GM18951 (cell line): ENCODE results near the gene RNFT2.

Experiments
- POLR2A ChIP-seq: IDR thresholded peaks from 4 replicates; pipeline ENCODE4 v1.6.1; 2011; ENCODE audit warnings: mild to moderate bottlenecking; ENCODE audit not compliant: insufficient read length, insufficient read depth; ENCODE audit errors: extremely low read depth
- in situ Hi-C: fragments of 300-500 bp; cut with MboI; formaldehyde crosslinking; loops from one replicate; pipeline ENCODE4 v1.12.0; 2022; ENCODE audit warnings: low sequenced_read_pairs, mixed read lengths, inconsistent platforms; ENCODE audit not compliant: unreplicated experiment

RNFT2 gene

GRCh38 chr12:116827432-116827831 is 89.3 kb downstream of the RNFT2 start:
- TF ChIP-seq POLR2A: no peak
- in situ Hi-C loops: no loop called here

- no peak for TF ChIP-seq POLR2A
- in situ Hi-C loops: no loop called here
Measured at GRCh38 chr12:116832353-116832752, 94.2 kb downstream of the RNFT2 start.

- in situ Hi-C loops: no loop called here
- no peak for TF ChIP-seq POLR2A
Measured at GRCh38 chr12:116833474-116833873, 95.4 kb downstream of the RNFT2 start.

- no peak for TF ChIP-seq POLR2A
- in situ Hi-C loops: no loop called here
Measured at GRCh38 chr12:116835484-116835883, 97.4 kb downstream of the RNFT2 start.

- in situ Hi-C loops: no loop called here
- TF ChIP-seq POLR2A: no peak
Measured at GRCh38 chr12:116837097-116837496, 99.0 kb downstream of the RNFT2 start.

DNA sequence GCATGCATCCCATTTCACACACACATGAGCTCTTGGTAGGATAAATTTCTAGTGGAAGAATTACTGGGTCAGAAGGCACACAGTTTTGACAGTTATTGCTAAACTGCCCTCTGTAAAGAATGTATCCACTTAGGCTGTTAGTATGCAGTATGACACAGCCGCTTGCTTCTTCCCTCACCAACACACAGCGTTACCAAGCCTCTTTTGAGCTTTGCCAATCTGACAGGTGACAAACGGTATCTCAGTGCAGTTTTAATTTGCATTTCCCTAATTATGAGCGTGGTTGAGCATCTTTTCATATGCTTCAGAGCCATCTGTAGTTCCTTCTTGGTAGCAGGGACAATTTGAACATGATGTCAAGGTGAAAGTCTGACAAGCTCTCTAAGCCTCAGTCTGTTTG is 100.2 kb downstream of the RNFT2 start:
- in situ Hi-C loops: no loop called here
- no peak for TF ChIP-seq POLR2A

- in situ Hi-C loops: no loop called here
- TF ChIP-seq POLR2A: no peak
Measured at GRCh38 chr12:116839287-116839830, 101.2 kb downstream of the RNFT2 start.

GRCh38 chr12:116843085-116843484 is 105.0 kb downstream of the RNFT2 start:
- no peak for TF ChIP-seq POLR2A
- in situ Hi-C loops: no loop called here

DNA sequence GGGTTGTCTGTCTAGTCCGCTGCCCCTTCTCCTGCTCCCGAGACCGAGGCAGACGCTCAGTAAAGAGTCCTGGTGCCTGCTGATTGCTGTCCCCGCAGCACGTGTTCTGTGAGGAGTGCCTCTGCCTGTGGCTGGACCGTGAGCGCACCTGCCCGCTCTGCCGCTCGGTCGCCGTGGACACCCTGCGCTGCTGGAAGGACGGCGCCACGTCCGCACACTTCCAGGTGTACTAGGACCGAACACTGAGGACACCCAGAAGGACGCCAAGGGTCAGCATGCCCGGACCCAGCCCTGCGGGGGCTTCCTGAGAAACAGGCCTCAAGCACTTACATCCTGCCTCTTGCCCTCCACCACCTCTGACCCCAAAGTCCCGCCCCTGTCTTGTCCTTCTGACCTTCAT is 111.1 kb downstream of the RNFT2 start:
- TF ChIP-seq POLR2A: no peak
- in situ Hi-C loops: no loop called here

DNA sequence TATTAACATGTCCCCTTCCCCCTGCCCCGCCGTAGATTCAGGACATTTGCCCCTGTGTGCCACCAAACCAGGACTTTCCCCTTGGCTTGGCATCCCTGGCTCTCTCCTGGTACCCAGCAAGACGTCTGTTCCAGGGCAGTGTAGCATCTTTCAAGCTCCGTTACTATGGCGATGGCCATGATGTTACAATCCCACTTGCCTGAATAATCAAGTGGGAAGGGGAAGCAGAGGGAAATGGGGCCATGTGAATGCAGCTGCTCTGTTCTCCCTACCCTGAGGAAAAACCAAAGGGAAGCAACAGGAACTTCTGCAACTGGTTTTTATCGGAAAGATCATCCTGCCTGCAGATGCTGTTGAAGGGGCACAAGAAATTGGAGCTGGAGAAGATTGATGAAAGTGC is 114.2 kb downstream of the RNFT2 start:
- in situ Hi-C loops: no loop called here
- TF ChIP-seq POLR2A: no peak

GRCh38 chr12:116853507-116853906 is 115.4 kb downstream of the RNFT2 start:
- TF ChIP-seq POLR2A: no peak
- in situ Hi-C loops: no loop called here

- in situ Hi-C loops: no loop called here
- no peak for TF ChIP-seq POLR2A
Measured at GRCh38 chr12:116855744-116856470, 117.8 kb downstream of the RNFT2 start.

DNA sequence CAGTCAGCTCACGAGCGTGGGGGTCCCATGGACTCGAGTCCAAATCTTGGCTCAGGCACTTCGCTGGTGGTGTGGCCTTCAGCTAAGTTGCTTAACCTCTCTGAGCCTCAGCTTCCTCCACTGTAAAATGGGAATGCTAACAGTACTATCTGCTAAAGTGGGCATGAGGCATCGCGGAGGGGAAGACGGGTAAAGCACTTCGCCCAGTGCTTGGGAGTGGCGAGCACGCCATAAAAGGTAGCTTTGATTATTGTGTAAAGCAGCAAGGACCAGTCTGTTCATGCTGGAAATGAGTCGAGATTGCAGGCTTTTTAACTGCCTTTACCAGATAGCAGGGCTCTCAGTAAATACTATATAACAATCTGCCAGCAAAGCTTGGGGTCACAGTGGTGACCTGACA is 118.6 kb downstream of the RNFT2 start:
- TF ChIP-seq POLR2A: no peak
- in situ Hi-C loops: no loop called here

GRCh38 chr12:116859079-116859478 is 121.0 kb downstream of the RNFT2 start:
- in situ Hi-C loops: no loop called here
- no peak for TF ChIP-seq POLR2A
